ENCODE results near the gene ADAD1.

GRCh38 chr4:122458625-122459024 lies 79.8 kb downstream of the ADAD1 start:
- TF ChIP-seq CTCF (IDR thresholded peaks at IDR 0.05; ENCODE audit: poor library complexity) (no peak), EZH2phosphoT487 (IDR thresholded peaks at IDR 0.05; ENCODE audit: low read depth, severe bottlenecking, unreplicated experiment) (no peak)

Data from hepatocyte (in vitro differentiated cells).